Spleen (tissue), 7 donors: ENCODE results near the gene SMAP2.

ENCODE experiments used
- POLR2A ChIP-seq, 3 donors: fragments of 450-650 bp; IDR thresholded peaks; one replicate each; pipeline ENCODE4 v1.5.1; 2017; ENCODE audit warnings: antibody characterized with exemption in 3 of 3, mild to moderate bottlenecking in 1 of 3
- TF ChIP-seq, protein P1 (sequence below), 11 experiments: fragments of 200-600 bp in 7 of 11; fragments of 450-650 bp in 4 of 11; sonication (generic) in 4 of 11; IDR thresholded peaks in 8 of 11; conservative IDR thresholded peaks in 3 of 11; 1 replicate in 7 of 11; 2 replicates in 4 of 11; pipeline versions ENCODE4 v1.4.0 to v1.8.0; 2016 to 2021; ENCODE audit warnings: antibody characterized with exemption in 11 of 11, inconsistent platforms in 4 of 11, mild to moderate bottlenecking in 1 of 11
- donor health status: DM: no; HTN: no; CAD: no; lungs with moderate emphysema.
- donor health status: DM: no; HTN: no; CAD: no.
- donor health status: DM: no; HTN: no; CAD: no.

DNA sequence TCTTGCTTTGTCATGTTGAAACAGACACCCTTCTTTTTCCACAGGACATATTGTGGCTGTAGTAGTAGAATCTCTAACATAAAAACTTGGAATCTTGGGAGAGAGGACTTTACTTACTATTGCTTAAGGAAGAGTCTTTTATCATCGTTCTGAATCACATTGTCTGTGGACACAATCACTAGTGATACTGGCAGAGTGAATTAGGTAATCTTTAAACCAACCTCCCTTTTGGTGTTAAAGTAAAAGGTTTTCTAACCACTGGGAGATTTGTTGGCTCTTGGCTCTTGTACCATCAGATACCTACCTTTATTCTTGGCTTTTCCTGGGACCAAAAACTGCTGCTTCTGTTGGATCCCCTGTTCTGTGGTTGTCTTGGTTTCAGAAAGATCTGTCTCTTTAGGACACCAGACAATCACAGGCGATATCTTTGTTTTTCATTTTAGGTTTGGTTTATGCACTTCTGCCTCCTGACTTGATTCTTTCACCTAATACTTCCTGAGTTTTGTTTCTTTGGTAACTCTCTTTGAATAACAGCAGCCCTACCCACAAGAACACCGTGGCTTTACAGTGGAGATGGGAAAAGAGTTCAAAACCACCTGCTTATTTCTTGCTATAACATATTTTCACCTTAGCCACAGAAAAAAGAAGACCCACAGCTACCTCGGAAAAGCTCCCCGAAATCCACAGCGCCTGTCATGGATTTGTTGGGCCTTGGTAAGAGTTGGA lies 40.2 kb downstream of the SMAP2 start:
- TF ChIP-seq, protein P1, sequence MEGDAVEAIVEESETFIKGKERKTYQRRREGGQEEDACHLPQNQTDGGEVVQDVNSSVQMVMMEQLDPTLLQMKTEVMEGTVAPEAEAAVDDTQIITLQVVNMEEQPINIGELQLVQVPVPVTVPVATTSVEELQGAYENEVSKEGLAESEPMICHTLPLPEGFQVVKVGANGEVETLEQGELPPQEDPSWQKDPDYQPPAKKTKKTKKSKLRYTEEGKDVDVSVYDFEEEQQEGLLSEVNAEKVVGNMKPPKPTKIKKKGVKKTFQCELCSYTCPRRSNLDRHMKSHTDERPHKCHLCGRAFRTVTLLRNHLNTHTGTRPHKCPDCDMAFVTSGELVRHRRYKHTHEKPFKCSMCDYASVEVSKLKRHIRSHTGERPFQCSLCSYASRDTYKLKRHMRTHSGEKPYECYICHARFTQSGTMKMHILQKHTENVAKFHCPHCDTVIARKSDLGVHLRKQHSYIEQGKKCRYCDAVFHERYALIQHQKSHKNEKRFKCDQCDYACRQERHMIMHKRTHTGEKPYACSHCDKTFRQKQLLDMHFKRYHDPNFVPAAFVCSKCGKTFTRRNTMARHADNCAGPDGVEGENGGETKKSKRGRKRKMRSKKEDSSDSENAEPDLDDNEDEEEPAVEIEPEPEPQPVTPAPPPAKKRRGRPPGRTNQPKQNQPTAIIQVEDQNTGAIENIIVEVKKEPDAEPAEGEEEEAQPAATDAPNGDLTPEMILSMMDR (IDR thresholded peaks at IDR 0.05 in 8 of 11, conservative IDR thresholded peaks at IDR 0.05 in 3 of 11) = no peak
- TF ChIP-seq POLR2A (IDR thresholded peaks at IDR 0.05) = no peak
